SU-DHL-6 (cell line): ENCODE results near the gene KIF17.

Experiments used
- H2AFZ ChIP-seq: fragments of 200-600 bp; sonication (generic); 2 replicates; pipeline ENCODE4 v1.6.1; 2014; ENCODE audit warnings: low read depth, mild to moderate bottlenecking, moderate library complexity, mixed read lengths, antibody characterized with exemption, low read length; ENCODE audit not compliant: severe bottlenecking
- H3F3A ChIP-seq: fragments of 200-600 bp; shearing (Covaris generic); 2 replicates; pipeline ENCODE4 v1.6.0; 2016; ENCODE audit warnings: antibody characterized with exemption, mild to moderate bottlenecking; ENCODE audit not compliant: insufficient read depth
- H3K27ac ChIP-seq: fragments of 200-600 bp; sonication (generic); 2 replicates; pipeline ENCODE4 v1.5.1; 2016; ENCODE audit warnings: low read depth, mild to moderate bottlenecking, low read length, moderate library complexity, mixed read lengths
- H3K27me3 ChIP-seq: fragments of 200-600 bp; sonication (generic), shearing (Covaris generic); 2 replicates; pipeline ENCODE4 v1.6.0; 2014; ENCODE audit warnings: mild to moderate bottlenecking, low read length
- H3K36me3 ChIP-seq: fragments of 200-600 bp; sonication (generic); 2 replicates; pipeline ENCODE4 v1.6.1; 2014; ENCODE audit warnings: mild to moderate bottlenecking, low read length, mixed read lengths
- H3K4me2 ChIP-seq: fragments of 300-600, 200-600 bp; shearing (Covaris generic), sonication (generic); 2 replicates; pipeline ENCODE4 v1.6.0; 2014; ENCODE audit warnings: low read length, low read depth, mild to moderate bottlenecking; ENCODE audit not compliant: poor library complexity, severe bottlenecking
- H3K4me3 ChIP-seq: fragments of 200-600 bp; sonication (generic); 2 replicates; pipeline ENCODE4 v1.5.1; 2014; ENCODE audit warnings: antibody characterized with exemption, low read length, mild to moderate bottlenecking, mixed read lengths; ENCODE audit not compliant: insufficient read depth, poor library complexity, severe bottlenecking
- H3K79me2 ChIP-seq: fragments of 200-600 bp; sonication (generic); 2 replicates; pipeline ENCODE4 v1.6.1; 2014; ENCODE audit warnings: mild to moderate bottlenecking, low read length, moderate library complexity; ENCODE audit not compliant: insufficient read depth
- H3K9ac ChIP-seq: fragments of 200-600 bp; sonication (generic); 2 replicates; pipeline ENCODE4 v1.7.0; 2014; ENCODE audit warnings: mild to moderate bottlenecking, low read length
- H3K9me2 ChIP-seq: fragments of 200-600 bp; sonication (generic); replicated peaks from 2 replicates; pipeline ENCODE4 v1.6.1; 2014; ENCODE audit warnings: low read length; ENCODE audit not compliant: insufficient read depth
- H3K9me3 ChIP-seq: fragments of 200-600 bp; sonication (generic); 2 replicates; pipeline ENCODE4 v1.6.1; 2014; ENCODE audit warnings: low read length, mixed read lengths; ENCODE audit not compliant: insufficient read depth
- H4K20me1 ChIP-seq: fragments of 200-600 bp; sonication (generic); 2 replicates; pipeline ENCODE4 v1.6.1; 2014; ENCODE audit warnings: low read depth, mild to moderate bottlenecking, antibody characterized with exemption, low read length, moderate library complexity, mixed read lengths
- CTCF ChIP-seq: fragments of 200-600 bp; sonication (generic); IDR thresholded peaks from one replicate; pipeline ENCODE4 v1.5.1; 2017; ENCODE audit warnings: antibody characterized with exemption, mild to moderate bottlenecking, low read length, moderate library complexity; ENCODE audit not compliant: insufficient read depth, poor library complexity, severe bottlenecking
- EZH2phosphoT487 ChIP-seq: fragments of 200-600 bp; sonication (generic), shearing (Covaris generic); conservative IDR thresholded peaks from 2 replicates; pipeline ENCODE4 v1.6.1; 2018; ENCODE audit warnings: mild to moderate bottlenecking, antibody characterized with exemption, low read length, moderate library complexity, mixed read lengths

The KIF17 gene

GRCh38 chr1:20648438-20648837 is 69.4 kb downstream of the KIF17 start:
- Histone ChIP-seq H3K9me3 (no peaks in the 10 kb centered on the region), H2AFZ (no peak overlapping the region), H4K20me1 (no peaks in the 10 kb centered on the region), H3K36me3 (peaks cover 6% of the 10 kb centered on the region; the same call in 1 of the 2 replicates), H3K27me3 (no peaks in the 10 kb centered on the region), H3K9me2 (no peaks in the 10 kb centered on the region), H3K9ac (no peak overlapping the region), H3K4me3 (no peak overlapping the region), H3F3A (no peaks in the 10 kb centered on the region), H3K27ac (no peak overlapping the region), H3K79me2 (no peaks in the 10 kb centered on the region), H3K4me2 (no peak overlapping the region)
- no peak for TF ChIP-seq CTCF

- no peak overlapping the region for H3K9ac ChIP-seq
- H3K4me2 ChIP-seq, result no peak overlapping the region
- no peaks in the 10 kb centered on the region for H3K27me3 ChIP-seq
- no peaks in the 10 kb centered on the region for H3K79me2 ChIP-seq
- no peaks in the 10 kb centered on the region for H3K9me3 ChIP-seq
- no peaks in the 10 kb centered on the region for H3F3A ChIP-seq
- H4K20me1 ChIP-seq, result no peaks in the 10 kb centered on the region
- H3K4me3 ChIP-seq, result no peak overlapping the region
- no peak overlapping the region for H3K27ac ChIP-seq
- no peak overlapping the region for H2AFZ ChIP-seq
- no peaks in the 10 kb centered on the region for H3K36me3 ChIP-seq
- no peaks in the 10 kb centered on the region for H3K9me2 ChIP-seq
- no peak for TF ChIP-seq EZH2phosphoT487
- TF ChIP-seq CTCF, result no peak
These were observed 72.4 kb downstream of the KIF17 start for GRCh38 chr1:20645414-20645813.

- Histone ChIP-seq H4K20me1 (no peaks in the 10 kb centered on the region), H3K9ac (no peak overlapping the region), H3K4me2 (no peak overlapping the region), H3F3A (no peaks in the 10 kb centered on the region), H3K4me3 (no peak overlapping the region), H3K27me3 (no peaks in the 10 kb centered on the region), H3K36me3 (no peaks in the 10 kb centered on the region), H2AFZ (no peak overlapping the region), H3K79me2 (no peaks in the 10 kb centered on the region), H3K27ac (no peak overlapping the region), H3K9me2 (no peaks in the 10 kb centered on the region), H3K9me3 (no peaks in the 10 kb centered on the region)
- TF ChIP-seq EZH2phosphoT487, result no peak
- no peak for TF ChIP-seq CTCF
These were observed 73.4 kb downstream of the KIF17 start for GRCh38 chr1:20644416-20644815.

GRCh38 chr1:20643080-20643479 is 74.7 kb downstream of the KIF17 start:
- no peaks in the 10 kb centered on the region for H3K79me2 ChIP-seq
- H3K36me3 ChIP-seq, result no peaks in the 10 kb centered on the region
- H3K4me2 ChIP-seq, result no peak overlapping the region
- TF ChIP-seq CTCF (no peak), EZH2phosphoT487 (no peak)
- no peaks in the 10 kb centered on the region for H4K20me1 ChIP-seq
- H3K9ac ChIP-seq, result no peak overlapping the region
- H3K27me3 ChIP-seq, result no peaks in the 10 kb centered on the region
- no peak overlapping the region for H2AFZ ChIP-seq
- H3F3A ChIP-seq, result no peaks in the 10 kb centered on the region
- H3K9me2 ChIP-seq, result no peaks in the 10 kb centered on the region
- no peaks in the 10 kb centered on the region for H3K9me3 ChIP-seq
- no peak overlapping the region for H3K27ac ChIP-seq
- no peak overlapping the region for H3K4me3 ChIP-seq
